Prostate gland (tissue), 2 donors: Measurements from ENCODE around the gene TUBB6. TPM values are rescaled to one million over a fixed set of nuclear protein-coding genes. Genes with fewer than 3 reads are reported as not detected.

ENCODE experiments used
- DNase-seq: peaks from one replicate; pipeline ENCODE4 v3.0.0-alpha.2; 2019; ENCODE audit warnings: low spot score
- H3K27ac ChIP-seq, 2 donors: fragments of 200-600 bp; sonication (generic); 2 replicates each; pipeline ENCODE4 v1.5.1; 2017 to 2019
- H3K27me3 ChIP-seq: fragments of 200-600 bp; sonication (generic); replicated peaks from 2 replicates; pipeline ENCODE4 v1.5.1; 2019; ENCODE audit not compliant: insufficient read depth
- H3K36me3 ChIP-seq, 2 donors: fragments of 200-600 bp; sonication (generic); 1 replicate in 1 of 2; 2 replicates in 1 of 2; pipeline versions ENCODE4 v1.5.1 to v1.8.1; 2017 to 2019
- H3K4me1 ChIP-seq: fragments of 200-600 bp; sonication (generic); replicated peaks from 2 replicates; pipeline ENCODE4 v1.5.1; 2019
- H3K4me3 ChIP-seq, 2 donors: fragments of 200-600 bp; sonication (generic); 2 replicates each; pipeline ENCODE4 v1.5.1; 2017 to 2019
- H3K9me3 ChIP-seq: fragments of 200-600 bp; sonication (generic); 2 replicates; pipeline ENCODE4 v1.5.1; 2017
- CTCF ChIP-seq, 4 experiments: fragments of 200-600 bp in 2 of 4; fragments of 450-650 bp in 2 of 4; sonication (generic) in 2 of 4; IDR thresholded peaks; 1 replicate in 3 of 4; 2 replicates in 1 of 4; pipeline ENCODE4 v1.5.1; 2016 to 2019; ENCODE audit warnings: antibody characterized with exemption in 4 of 4, mild to moderate bottlenecking in 2 of 4, moderate library complexity in 2 of 4
- POLR2A ChIP-seq: fragments of 450-650 bp; IDR thresholded peaks from one replicate; pipeline ENCODE4 v1.6.1; 2016; ENCODE audit warnings: antibody characterized with exemption, mild to moderate bottlenecking
- POLR2AphosphoS5 ChIP-seq: sonication (generic); formaldehyde crosslinking; IDR thresholded peaks from one replicate; pipeline ENCODE4 v1.6.1; 2017; ENCODE audit warnings: antibody characterized with exemption
- WGBS: methylation state at CpG from one replicate; pipeline ENCODE4 v1.1.5; 2018; 5-methylcytosine and 5-hydroxymethylcytosine counted together
- intact Hi-C: fragments of 100-400 bp; cut with DNase I; formaldehyde crosslinking; loops from one replicate; pipeline ENCODE4 v1.14.2; 2022
- total RNA-seq, 2 donors: library from RNA; depleted of rRNA; stranded (reverse); fragments of >200 nt; gene quantifications; one replicate each; pipeline ENCODE4 v1.1.0, GENCODE V29; 2016

The TUBB6 gene
- total RNA-seq, 2 donors from 2014 or later = 51.9 to 133 TPM

- Histone ChIP-seq H3K4me3 (no peak overlapping the region), H3K27me3 (no peaks in the 10 kb centered on the region), H3K27ac (no peak overlapping the region), H3K36me3 (no peaks in the 10 kb centered on the region), H3K9me3 (no peaks in the 10 kb centered on the region), H3K4me1 (no peaks in the 10 kb centered on the region)
- intact Hi-C loops = loop anchor here (5.0 kb wide), 1 partner anchor 32 kb away; no protein-coding TSS in a partner anchor
- TF ChIP-seq POLR2AphosphoS5 (peak; percentile 54), POLR2A (no peak)
- peak; percentile 75 for DNase-seq
- WGBS = 48% methylated on average over 19 of the region's 19 CpGs
Observed at GRCh38 chr18:12304351-12305210, 3.5 kb upstream of the TUBB6 start.

- H3K27ac ChIP-seq = no peak overlapping the region
- no peak for TF ChIP-seq POLR2AphosphoS5
- TF ChIP-seq CTCF (IDR thresholded peaks at IDR 0.05) = no peak
- TF ChIP-seq POLR2A = no peak
- no peaks in the 10 kb centered on the region for H3K36me3 ChIP-seq
- intact Hi-C loops = loop anchor here (5.0 kb wide), 1 partner anchor 33 kb away; no protein-coding TSS in a partner anchor
- no peaks in the 10 kb centered on the region for H3K4me1 ChIP-seq
- no peak for DNase-seq
- WGBS = 68% methylated on average over 12 of the region's 12 CpGs
- no peaks in the 10 kb centered on the region for H3K9me3 ChIP-seq
- H3K27me3 ChIP-seq = no peaks in the 10 kb centered on the region
- H3K4me3 ChIP-seq = no peak overlapping the region
Observed at GRCh38 chr18:12305211-12305610, 2.8 kb upstream of the TUBB6 start.

- H3K9me3 ChIP-seq = no peaks in the 10 kb centered on the region
- intact Hi-C loops = loop anchor here (5.0 kb wide), 1 partner anchor 34 kb away; no protein-coding TSS in a partner anchor
- DNase-seq = no peak
- H3K4me3 ChIP-seq = no peak overlapping the region
- H3K4me1 ChIP-seq = no peaks in the 10 kb centered on the region
- no peaks in the 10 kb centered on the region for H3K36me3 ChIP-seq
- no peak overlapping the region for H3K27ac ChIP-seq
- WGBS = 80% methylated on average over 25 of the region's 25 CpGs
- H3K27me3 ChIP-seq = no peaks in the 10 kb centered on the region
- TF ChIP-seq POLR2AphosphoS5 (no peak), CTCF (IDR thresholded peaks at IDR 0.05) (no peak), POLR2A (no peak)
Observed at GRCh38 chr18:12305930-12306629, 2.0 kb upstream of the TUBB6 start.

- H3K4me3 ChIP-seq = peak overlapping the region; percentile 40 to 66
- no peaks in the 10 kb centered on the region for H3K27me3 ChIP-seq
- intact Hi-C loops = loop anchor here (1.0 to 5.0 kb wide), 2 partner anchors 19 to 35 kb away; no protein-coding TSS in a partner anchor
- 42% methylated on average over 39 of the region's 39 CpGs for WGBS
- H3K9me3 ChIP-seq = no peaks in the 10 kb centered on the region
- no peaks in the 10 kb centered on the region for H3K36me3 ChIP-seq
- TF ChIP-seq POLR2AphosphoS5 = no peak
- no peak for TF ChIP-seq CTCF (IDR thresholded peaks at IDR 0.05)
- TF ChIP-seq POLR2A = no peak
- no peaks in the 10 kb centered on the region for H3K4me1 ChIP-seq
- peak overlapping the region; percentile 82 to 83 for H3K27ac ChIP-seq
- DNase-seq = no peak
Observed at GRCh38 chr18:12306752-12307700, 1.0 kb upstream of the TUBB6 start.
